NCI-H2081 (cell line): ENCODE results near the gene MALRD1.

Source experiments
- DNase-seq, 2 experiments: peaks; one replicate each; lab custom pipeline; 2025; lab: John Stamatoyannopoulos, UW

MALRD1 gene

GRCh38 chr10:19652750-19653149, 604.1 kb downstream of the MALRD1 start:
- DNase-seq: no peak

GRCh38 chr10:19653931-19654330, 605.3 kb downstream of the MALRD1 start:
- no peak for DNase-seq

- DNase-seq: no peak
These were observed 606.0 kb downstream of the MALRD1 start for GRCh38 chr10:19654576-19654975.

- DNase-seq: no peak
These were observed 607.9 kb downstream of the MALRD1 start for GRCh38 chr10:19656420-19657042.

- no peak for DNase-seq
These were observed 609.5 kb downstream of the MALRD1 start for GRCh38 chr10:19658131-19658530.

- DNase-seq: no peak
These were observed 610.1 kb downstream of the MALRD1 start for GRCh38 chr10:19658622-19659233.

- no peak for DNase-seq
These were observed 611.5 kb downstream of the MALRD1 start for GRCh38 chr10:19659920-19660655.

GRCh38 chr10:19663344-19663743, 614.7 kb downstream of the MALRD1 start:
- no peak for DNase-seq

- no peak for DNase-seq
These were observed 619.5 kb downstream of the MALRD1 start for GRCh38 chr10:19668116-19668515.

- DNase-seq: no peak
These were observed 627.5 kb downstream of the MALRD1 start for GRCh38 chr10:19676063-19676462.

- no peak for DNase-seq
These were observed 634.8 kb downstream of the MALRD1 start for GRCh38 chr10:19683356-19683755.

- DNase-seq: no peak
These were observed 635.4 kb downstream of the MALRD1 start for GRCh38 chr10:19683960-19684359.

GRCh38 chr10:19688344-19688743, 639.7 kb downstream of the MALRD1 start:
- no peak for DNase-seq

GRCh38 chr10:19689231-19689630, 640.6 kb downstream of the MALRD1 start:
- DNase-seq: no peak

- no peak for DNase-seq
These were observed 650.7 kb downstream of the MALRD1 start for GRCh38 chr10:19699299-19699698.

GRCh38 chr10:19701427-19702052, 652.9 kb downstream of the MALRD1 start:
- no peak for DNase-seq

GRCh38 chr10:19702215-19702614, 653.6 kb downstream of the MALRD1 start:
- no peak for DNase-seq

GRCh38 chr10:19704544-19704943, 655.9 kb downstream of the MALRD1 start:
- no peak for DNase-seq

GRCh38 chr10:19705250-19705649, 656.6 kb downstream of the MALRD1 start:
- DNase-seq: no peak

- DNase-seq: no peak
These were observed 658.3 kb downstream of the MALRD1 start for GRCh38 chr10:19706904-19707303.

GRCh38 chr10:19707376-19707775, 658.8 kb downstream of the MALRD1 start:
- no peak for DNase-seq

- DNase-seq: no peak
These were observed 659.4 kb downstream of the MALRD1 start for GRCh38 chr10:19708031-19708430.

GRCh38 chr10:19710600-19710999, 662.0 kb downstream of the MALRD1 start:
- no peak for DNase-seq
